Spleen (tissue), 11 donors: Measurements from ENCODE around the gene TUBA4B. TPM values are rescaled to one million over a fixed set of nuclear protein-coding genes. Genes with fewer than 3 reads are reported as not detected.
"Not testable (repeated sequence)": the region's sequence is repeated elsewhere in the genome, so short reads cannot be mapped to it uniquely, and the experiment has no call there.

ENCODE experiments used
- DNase-seq: peaks from one replicate; pipeline ENCODE4 v3.0.0-alpha.2; 2020
- H3K27ac ChIP-seq, 8 donors: fragments of 200-600 bp; sonication (generic) in 7 of 8; 1 replicate in 4 of 8; 2 replicates in 4 of 8; pipeline versions ENCODE4 v1.5.0 to v1.8.0; 2016 to 2021; ENCODE audit warnings: inconsistent platforms in 4 of 8, mild to moderate bottlenecking in 4 of 8, moderate library complexity in 1 of 8
- H3K27me3 ChIP-seq, 7 donors: fragments of 200-600 bp; sonication (generic) in 6 of 7; replicated peaks in 1 of 7; 1 replicate in 4 of 7; 2 replicates in 3 of 7; pipeline versions ENCODE4 v1.5.0 to v1.8.0; 2016 to 2021; ENCODE audit warnings: inconsistent platforms in 3 of 7, mild to moderate bottlenecking in 1 of 7
- H3K36me3 ChIP-seq, 6 donors: fragments of 200-600 bp; sonication (generic) in 5 of 6; 1 replicate in 4 of 6; 2 replicates in 2 of 6; pipeline versions ENCODE4 v1.5.0 to v1.8.0; 2016 to 2021; ENCODE audit warnings: inconsistent platforms in 2 of 6
- H3K4me1 ChIP-seq, 6 donors: fragments of 200-600 bp; sonication (generic) in 5 of 6; 1 replicate in 3 of 6; 2 replicates in 3 of 6; pipeline versions ENCODE4 v1.5.0 to v1.8.0; 2016 to 2021; ENCODE audit warnings: inconsistent platforms in 3 of 6
- H3K4me3 ChIP-seq, 8 donors: fragments of 200-600 bp; sonication (generic) in 7 of 8; 1 replicate in 4 of 8; 2 replicates in 4 of 8; pipeline versions ENCODE4 v1.5.0 to v1.8.0; 2016 to 2021; ENCODE audit warnings: inconsistent platforms in 4 of 8, mild to moderate bottlenecking in 4 of 8, moderate library complexity in 2 of 8
- H3K9me3 ChIP-seq, 8 donors: fragments of 200-600 bp; sonication (generic) in 7 of 8; 1 replicate in 4 of 8; 2 replicates in 4 of 8; pipeline versions ENCODE4 v1.5.0 to v1.8.0; 2016 to 2021; ENCODE audit warnings: inconsistent platforms in 4 of 8
- CTCF ChIP-seq, 11 experiments: fragments of 200-600 bp in 7 of 11; fragments of 450-650 bp in 4 of 11; sonication (generic) in 4 of 11; IDR thresholded peaks in 8 of 11; conservative IDR thresholded peaks in 3 of 11; 1 replicate in 7 of 11; 2 replicates in 4 of 11; pipeline versions ENCODE4 v1.4.0 to v1.8.0; 2016 to 2021; ENCODE audit warnings: antibody characterized with exemption in 11 of 11, inconsistent platforms in 4 of 11, mild to moderate bottlenecking in 1 of 11
- POLR2A ChIP-seq, 3 donors: fragments of 450-650 bp; IDR thresholded peaks; one replicate each; pipeline ENCODE4 v1.5.1; 2017; ENCODE audit warnings: antibody characterized with exemption in 3 of 3, mild to moderate bottlenecking in 1 of 3
- POLR2AphosphoS5 ChIP-seq, 3 donors: sonication (generic); formaldehyde crosslinking; IDR thresholded peaks; one replicate each; pipeline ENCODE4 v1.5.1; 2017; ENCODE audit warnings: antibody characterized with exemption in 3 of 3
- WGBS, 5 donors: extraction: QIAGEN DNeasy Blood & Tissue Kit in 3 of 5; methylation state at CpG; one replicate each; pipeline versions ENCODE4 v1.1.5 to v1.1.7; 2013 to 2018; 5-methylcytosine and 5-hydroxymethylcytosine counted together
- intact Hi-C: fragments of 100-400 bp; cut with DNase I; formaldehyde crosslinking; loops from one replicate; pipeline ENCODE4 v1.15.0; 2023; ENCODE audit warnings: low total_unique reads
- polyA plus RNA-seq, 3 donors: library from polyadenylated mRNA; stranded (reverse); fragments of 200-250 nt; gene quantifications; one replicate each; pipeline ENCODE4 v1.2.1, GENCODE V29; 2013
- total RNA-seq, 7 donors: library from RNA; depleted of rRNA in 3 of 7; stranded (reverse); fragments of >200 nt in 3 of 7; fragmentation: NEBNext Ultra II Directional in 4 of 7; extraction: Animal tissue kit (Norgen Biotek cat#: 25700) in 4 of 7; gene quantifications; one replicate each; pipeline versions ENCODE4 v1.1.0 to v1.2.1, GENCODE V29; 2016 to 2021
- donor health status: healthy with polysubstance abuse.
- donor health status: DM: no; HTN: no; CAD: no; lungs with moderate emphysema.
- donor health status: DM: no; HTN: no; CAD: no.
- donor health status: Bipolar disorder and iron deficiency.
- donor health status: healthy.
- donor health status: DM: no; HTN: no; CAD: no.
- donor health status: DM: yes; HTN: yes; CAD: no.

TUBA4B gene
- total and polyA plus RNA-seq, 10 donors: not detected

- Histone ChIP-seq H3K27ac (peak overlapping the region; percentile 84 to 99 (median 95)), H3K27me3 (peaks cover 0 to 10% (median 0%) of the 10 kb centered on the region in 7 donors), H3K9me3 (no peaks in the 10 kb centered on the region), H3K36me3 (peaks cover 0 to 25% (median 19%) of the 10 kb centered on the region in 6 donors), H3K4me1 (peaks cover 16 to 60% (median 45%) of the 10 kb centered on the region in 6 donors), H3K4me3 (peak overlapping the region; percentile 70 to 94 (median 80))
- no peak for TF ChIP-seq POLR2A (IDR thresholded peaks at IDR 0.05)
- TF ChIP-seq POLR2AphosphoS5 (IDR thresholded peaks at IDR 0.05): peak in 1 of 3 donors; percentile 72
- TF ChIP-seq CTCF (IDR thresholded peaks at IDR 0.05 in 8 of 11, conservative IDR thresholded peaks at IDR 0.05 in 3 of 11): no peak
- 4 to 10% (median 7%) methylated on average over 9 to 12 of the region's 12 CpGs for WGBS, 5 donors
- intact Hi-C loops: no loop called here
- no peak for DNase-seq
These were observed 1.7 kb downstream of the TUBA4B start for GRCh38 chr2:219254590-219255201.

GRCh38 chr2:219258942-219259341, 5.9 kb downstream of the TUBA4B start:
- H3K27me3 ChIP-seq: peaks cover 0 to 21% (median 0%) of the 10 kb centered on the region in 7 donors
- H3K4me3 ChIP-seq, H3K9me3 ChIP-seq, H3K36me3 ChIP-seq, intact Hi-C loops, DNase-seq, H3K27ac ChIP-seq: not testable (repeated sequence)
- WGBS, 5 donors: 86 to 95% (median 92%) methylated on average over 10 of the region's 10 CpGs
- peaks cover 0 to 18% (median 13%) of the 10 kb centered on the region in 6 donors for H3K4me1 ChIP-seq

- Histone ChIP-seq H3K27me3 (peaks cover 0 to 21% (median 0%) of the 10 kb centered on the region in 7 donors), H3K4me3 (no peak overlapping the region), H3K9me3 (no peaks in the 10 kb centered on the region), H3K27ac (no peak overlapping the region), H3K4me1 (peaks cover 0 to 8% (median 2%) of the 10 kb centered on the region in 6 donors), H3K36me3 (no peaks in the 10 kb centered on the region)
- no peak for TF ChIP-seq POLR2A (IDR thresholded peaks at IDR 0.05)
- TF ChIP-seq CTCF (IDR thresholded peaks at IDR 0.05 in 8 of 11, conservative IDR thresholded peaks at IDR 0.05 in 3 of 11): no peak
- TF ChIP-seq POLR2AphosphoS5 (IDR thresholded peaks at IDR 0.05): no peak
- intact Hi-C loops: no loop called here
- no peak for DNase-seq
- 50 to 58% (median 54%) methylated on average over 5 of the region's 5 CpGs for WGBS, 5 donors
These were observed 8.2 kb downstream of the TUBA4B start for GRCh38 chr2:219261024-219261855.

- intact Hi-C loops: no loop called here
- Histone ChIP-seq H3K9me3 (no peaks in the 10 kb centered on the region), H3K4me1 (peaks cover 0 to 27% (median 12%) of the 10 kb centered on the region in 6 donors), H3K36me3 (no peaks in the 10 kb centered on the region), H3K4me3 (no peak overlapping the region), H3K27ac (no peak overlapping the region), H3K27me3 (peaks cover 0 to 2% (median 0%) of the 10 kb centered on the region in 7 donors)
- DNase-seq: no peak
- no peak for TF ChIP-seq POLR2A (IDR thresholded peaks at IDR 0.05)
- no peak for TF ChIP-seq CTCF (IDR thresholded peaks at IDR 0.05 in 8 of 11, conservative IDR thresholded peaks at IDR 0.05 in 3 of 11)
- no peak for TF ChIP-seq POLR2AphosphoS5 (IDR thresholded peaks at IDR 0.05)
- WGBS, 5 donors: 74 to 86% (median 81%) methylated on average over 4 to 5 of the region's 5 CpGs
These were observed 13.2 kb downstream of the TUBA4B start for GRCh38 chr2:219266232-219266631.
